ENCODE data around the gene SLC8A1.
"Not testable (repeated sequence)": the region's sequence is repeated elsewhere in the genome, so short reads cannot be mapped to it uniquely, and the experiment has no call there.

The SLC8A1 gene

GRCh38 chr2:40097691-40098385, 354.1 kb downstream of the SLC8A1 start:
- DNase-seq, result no peak

- DNase-seq, result no peak
These were observed 355.5 kb downstream of the SLC8A1 start for GRCh38 chr2:40096360-40096759.

GRCh38 chr2:40095000-40095399, 356.9 kb downstream of the SLC8A1 start:
- DNase-seq, result no peak

- DNase-seq, result no peak
These were observed 357.4 kb downstream of the SLC8A1 start for GRCh38 chr2:40094451-40094850.

- no peak for DNase-seq
These were observed 358.7 kb downstream of the SLC8A1 start for GRCh38 chr2:40093021-40093675.

- no peak for DNase-seq
These were observed 361.8 kb downstream of the SLC8A1 start for GRCh38 chr2:40090044-40090443.

- DNase-seq, result no peak
These were observed 364.0 kb downstream of the SLC8A1 start for GRCh38 chr2:40087927-40088326.

- no peak for DNase-seq
These were observed 364.5 kb downstream of the SLC8A1 start for GRCh38 chr2:40087434-40087833.

- DNase-seq, result no peak
These were observed 366.1 kb downstream of the SLC8A1 start for GRCh38 chr2:40085786-40086185.

GRCh38 chr2:40073336-40073735, 378.6 kb downstream of the SLC8A1 start:
- not testable (repeated sequence) for DNase-seq

GRCh38 chr2:40072442-40073232, 379.3 kb downstream of the SLC8A1 start:
- no peak for DNase-seq

GRCh38 chr2:40062381-40062780, 389.5 kb downstream of the SLC8A1 start:
- DNase-seq, result no peak

- DNase-seq, result no peak
These were observed 402.1 kb downstream of the SLC8A1 start for GRCh38 chr2:40049781-40050180.

GRCh38 chr2:40048506-40048905, 403.4 kb downstream of the SLC8A1 start:
- DNase-seq, result no peak

GRCh38 chr2:40047406-40047805, 404.5 kb downstream of the SLC8A1 start:
- no peak for DNase-seq
